ENCODE data around the gene GDF7. TPM values are rescaled to one million over a fixed set of nuclear protein-coding genes. Genes with fewer than 3 reads are reported as not detected.

The GDF7 gene
- total and polyA plus RNA-seq, 4 donors, result 0.89 to 7.2 (median 3.3) TPM

DNA sequence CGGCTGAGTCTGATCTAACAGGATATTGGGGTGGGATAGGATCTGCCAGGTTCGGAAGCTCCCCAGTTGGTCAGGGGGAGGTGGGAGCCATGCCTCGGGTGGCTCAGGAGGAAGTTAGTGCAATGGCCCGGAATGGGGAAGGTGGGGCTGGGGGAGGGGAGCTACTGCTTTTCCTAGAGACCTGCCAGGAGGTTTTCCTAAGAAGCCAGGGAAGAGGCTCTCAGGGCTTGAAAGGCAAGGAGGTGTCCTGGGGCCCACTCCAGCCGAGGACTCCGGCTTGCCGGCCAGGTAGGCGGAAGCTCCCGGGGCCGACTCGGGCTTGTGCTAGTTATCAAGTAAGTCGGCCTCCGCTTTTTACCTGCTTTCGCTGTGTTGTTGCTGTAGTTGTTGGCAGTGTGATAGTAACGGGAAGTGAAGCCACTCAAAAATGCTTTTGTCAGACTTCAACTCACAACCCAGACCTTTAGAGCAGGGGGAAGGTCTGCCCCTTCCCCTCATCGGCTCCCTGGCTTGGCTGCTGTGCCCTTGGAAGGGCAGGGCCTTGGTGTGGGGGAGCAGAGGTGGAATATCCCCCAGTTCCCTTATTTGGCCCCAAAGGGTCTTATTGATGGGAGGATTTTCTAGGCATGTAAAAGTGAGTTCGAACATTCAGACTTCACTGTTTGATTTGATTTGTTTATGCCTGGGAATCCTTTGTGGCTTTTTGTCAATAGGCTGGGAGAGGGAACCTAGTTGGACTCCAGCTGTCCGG lies 5.4 kb downstream of the GDF7 start:
- Histone ChIP-seq H3K9me3 (ENCODE audit: control insufficient read depth in 4 of 4, low read length in 3 of 4) (no peaks in the 10 kb centered on the region), H3K4me1 (ENCODE audit: control insufficient read depth in 4 of 4, insufficient read depth in 4 of 4, low read length in 3 of 4) (peaks cover 20 to 45% (median 35%) of the 10 kb centered on the region in 4 donors), H3K27ac (ENCODE audit: low read depth in 1 of 2, low read length in 2 of 2) (no peak overlapping the region), H3K9ac (ENCODE audit: low read depth in 1 of 2, low read length in 2 of 2) (no peak overlapping the region), H3K27me3 (ENCODE audit: control insufficient read depth in 4 of 4, insufficient read depth in 4 of 4, low read length in 3 of 4) (no peaks in the 10 kb centered on the region), H3K36me3 (ENCODE audit: control insufficient read depth in 4 of 4, insufficient read depth in 3 of 4, low read depth in 1 of 4, low read length in 3 of 4) (peaks cover 3% of the 10 kb centered on the region in 4 donors), H3K4me3 (ENCODE audit: low read depth in 1 of 3, low read length in 3 of 3) (no peak overlapping the region)
- TF ChIP-seq, protein P1, sequence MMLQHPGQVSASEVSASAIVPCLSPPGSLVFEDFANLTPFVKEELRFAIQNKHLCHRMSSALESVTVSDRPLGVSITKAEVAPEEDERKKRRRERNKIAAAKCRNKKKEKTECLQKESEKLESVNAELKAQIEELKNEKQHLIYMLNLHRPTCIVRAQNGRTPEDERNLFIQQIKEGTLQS (IDR thresholded peaks at IDR 0.05), result no peak
- TF ChIP-seq, protein P2, sequence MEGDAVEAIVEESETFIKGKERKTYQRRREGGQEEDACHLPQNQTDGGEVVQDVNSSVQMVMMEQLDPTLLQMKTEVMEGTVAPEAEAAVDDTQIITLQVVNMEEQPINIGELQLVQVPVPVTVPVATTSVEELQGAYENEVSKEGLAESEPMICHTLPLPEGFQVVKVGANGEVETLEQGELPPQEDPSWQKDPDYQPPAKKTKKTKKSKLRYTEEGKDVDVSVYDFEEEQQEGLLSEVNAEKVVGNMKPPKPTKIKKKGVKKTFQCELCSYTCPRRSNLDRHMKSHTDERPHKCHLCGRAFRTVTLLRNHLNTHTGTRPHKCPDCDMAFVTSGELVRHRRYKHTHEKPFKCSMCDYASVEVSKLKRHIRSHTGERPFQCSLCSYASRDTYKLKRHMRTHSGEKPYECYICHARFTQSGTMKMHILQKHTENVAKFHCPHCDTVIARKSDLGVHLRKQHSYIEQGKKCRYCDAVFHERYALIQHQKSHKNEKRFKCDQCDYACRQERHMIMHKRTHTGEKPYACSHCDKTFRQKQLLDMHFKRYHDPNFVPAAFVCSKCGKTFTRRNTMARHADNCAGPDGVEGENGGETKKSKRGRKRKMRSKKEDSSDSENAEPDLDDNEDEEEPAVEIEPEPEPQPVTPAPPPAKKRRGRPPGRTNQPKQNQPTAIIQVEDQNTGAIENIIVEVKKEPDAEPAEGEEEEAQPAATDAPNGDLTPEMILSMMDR (IDR thresholded peaks at IDR 0.05; ENCODE audit: low read depth, low read length, missing input control), result no peak
- TF ChIP-seq SP1 (IDR thresholded peaks at IDR 0.05) (no peak), HNF4A (conservative IDR thresholded peaks at IDR 0.05) (no peak), RXRA (IDR thresholded peaks at IDR 0.05) (no peak), FOXA2 (IDR thresholded peaks at IDR 0.05) (no peak), TAF1 (conservative IDR thresholded peaks at IDR 0.05) (no peak), GABPA (IDR thresholded peaks at IDR 0.05 in 1 of 2, conservative IDR thresholded peaks at IDR 0.05 in 1 of 2) (no peak), HNF4G (IDR thresholded peaks at IDR 0.05) (no peak), NR2F2 (IDR thresholded peaks at IDR 0.05) (no peak), JUND (IDR thresholded peaks at IDR 0.05) (no peak)
- TF ChIP-seq, protein P3, sequence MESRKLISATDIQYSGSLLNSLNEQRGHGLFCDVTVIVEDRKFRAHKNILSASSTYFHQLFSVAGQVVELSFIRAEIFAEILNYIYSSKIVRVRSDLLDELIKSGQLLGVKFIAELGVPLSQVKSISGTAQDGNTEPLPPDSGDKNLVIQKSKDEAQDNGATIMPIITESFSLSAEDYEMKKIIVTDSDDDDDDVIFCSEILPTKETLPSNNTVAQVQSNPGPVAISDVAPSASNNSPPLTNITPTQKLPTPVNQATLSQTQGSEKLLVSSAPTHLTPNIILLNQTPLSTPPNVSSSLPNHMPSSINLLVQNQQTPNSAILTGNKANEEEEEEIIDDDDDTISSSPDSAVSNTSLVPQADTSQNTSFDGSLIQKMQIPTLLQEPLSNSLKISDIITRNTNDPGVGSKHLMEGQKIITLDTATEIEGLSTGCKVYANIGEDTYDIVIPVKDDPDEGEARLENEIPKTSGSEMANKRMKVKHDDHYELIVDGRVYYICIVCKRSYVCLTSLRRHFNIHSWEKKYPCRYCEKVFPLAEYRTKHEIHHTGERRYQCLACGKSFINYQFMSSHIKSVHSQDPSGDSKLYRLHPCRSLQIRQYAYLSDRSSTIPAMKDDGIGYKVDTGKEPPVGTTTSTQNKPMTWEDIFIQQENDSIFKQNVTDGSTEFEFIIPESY (IDR thresholded peaks at IDR 0.05), result no peak
- TF ChIP-seq, protein P4, sequence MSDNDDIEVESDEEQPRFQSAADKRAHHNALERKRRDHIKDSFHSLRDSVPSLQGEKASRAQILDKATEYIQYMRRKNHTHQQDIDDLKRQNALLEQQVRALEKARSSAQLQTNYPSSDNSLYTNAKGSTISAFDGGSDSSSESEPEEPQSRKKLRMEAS (IDR thresholded peaks at IDR 0.05), result no peak
- DNase-seq (ENCODE audit: low spot score), result no peak
- 73% methylated on average over 18 of the region's 18 CpGs for WGBS

DNA sequence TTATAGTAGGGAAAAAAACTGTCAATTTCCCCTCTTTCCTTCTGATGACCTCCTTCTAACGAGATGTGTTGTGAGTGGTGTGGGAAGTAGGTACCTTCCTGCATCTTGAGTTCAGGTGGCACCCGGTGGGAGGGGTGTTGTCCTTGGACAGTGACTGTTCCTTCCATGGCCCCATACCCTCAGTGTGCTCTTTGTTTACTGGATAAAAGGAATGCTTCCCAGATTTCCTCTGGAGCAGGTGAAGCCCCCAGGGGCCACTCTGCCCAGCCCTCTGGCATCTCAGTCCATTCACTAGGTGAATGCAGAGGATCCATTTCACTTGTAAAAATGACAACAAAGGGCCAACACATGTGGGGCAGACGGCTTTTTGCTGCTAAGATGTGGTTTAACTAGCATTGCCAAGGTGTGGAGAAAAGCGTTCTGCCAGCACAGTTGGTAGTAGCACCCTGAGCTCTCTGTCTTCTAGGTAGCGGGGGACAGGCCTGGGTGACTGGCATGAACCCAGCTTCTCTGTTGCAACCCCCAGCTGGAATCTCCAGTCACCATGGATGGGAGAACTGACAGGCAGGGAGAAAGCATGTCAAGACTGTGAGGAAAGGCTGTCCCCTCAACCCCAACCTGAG lies 6.9 kb downstream of the GDF7 start:
- peaks cover 3% of the 10 kb centered on the region in 4 donors for H3K36me3 ChIP-seq (ENCODE audit: control insufficient read depth in 4 of 4, insufficient read depth in 3 of 4, low read depth in 1 of 4, low read length in 3 of 4)
- peaks cover 21 to 41% (median 29%) of the 10 kb centered on the region in 4 donors for H3K4me1 ChIP-seq (ENCODE audit: control insufficient read depth in 4 of 4, insufficient read depth in 4 of 4, low read length in 3 of 4)
- no peak overlapping the region for H3K9ac ChIP-seq (ENCODE audit: low read depth in 1 of 2, low read length in 2 of 2)
- no peak for DNase-seq (ENCODE audit: low spot score)
- H3K27ac ChIP-seq (ENCODE audit: low read depth in 1 of 2, low read length in 2 of 2), result peak overlapping the region; percentile 16 to 78
- no peak overlapping the region for H3K4me3 ChIP-seq (ENCODE audit: low read depth in 1 of 3, low read length in 3 of 3)
- TF ChIP-seq, protein P2 (IDR thresholded peaks at IDR 0.05; ENCODE audit: low read depth, low read length, missing input control), result no peak
- no peak for TF ChIP-seq TAF1 (conservative IDR thresholded peaks at IDR 0.05)
- TF ChIP-seq RXRA (IDR thresholded peaks at IDR 0.05), result no peak
- TF ChIP-seq, protein P5, sequence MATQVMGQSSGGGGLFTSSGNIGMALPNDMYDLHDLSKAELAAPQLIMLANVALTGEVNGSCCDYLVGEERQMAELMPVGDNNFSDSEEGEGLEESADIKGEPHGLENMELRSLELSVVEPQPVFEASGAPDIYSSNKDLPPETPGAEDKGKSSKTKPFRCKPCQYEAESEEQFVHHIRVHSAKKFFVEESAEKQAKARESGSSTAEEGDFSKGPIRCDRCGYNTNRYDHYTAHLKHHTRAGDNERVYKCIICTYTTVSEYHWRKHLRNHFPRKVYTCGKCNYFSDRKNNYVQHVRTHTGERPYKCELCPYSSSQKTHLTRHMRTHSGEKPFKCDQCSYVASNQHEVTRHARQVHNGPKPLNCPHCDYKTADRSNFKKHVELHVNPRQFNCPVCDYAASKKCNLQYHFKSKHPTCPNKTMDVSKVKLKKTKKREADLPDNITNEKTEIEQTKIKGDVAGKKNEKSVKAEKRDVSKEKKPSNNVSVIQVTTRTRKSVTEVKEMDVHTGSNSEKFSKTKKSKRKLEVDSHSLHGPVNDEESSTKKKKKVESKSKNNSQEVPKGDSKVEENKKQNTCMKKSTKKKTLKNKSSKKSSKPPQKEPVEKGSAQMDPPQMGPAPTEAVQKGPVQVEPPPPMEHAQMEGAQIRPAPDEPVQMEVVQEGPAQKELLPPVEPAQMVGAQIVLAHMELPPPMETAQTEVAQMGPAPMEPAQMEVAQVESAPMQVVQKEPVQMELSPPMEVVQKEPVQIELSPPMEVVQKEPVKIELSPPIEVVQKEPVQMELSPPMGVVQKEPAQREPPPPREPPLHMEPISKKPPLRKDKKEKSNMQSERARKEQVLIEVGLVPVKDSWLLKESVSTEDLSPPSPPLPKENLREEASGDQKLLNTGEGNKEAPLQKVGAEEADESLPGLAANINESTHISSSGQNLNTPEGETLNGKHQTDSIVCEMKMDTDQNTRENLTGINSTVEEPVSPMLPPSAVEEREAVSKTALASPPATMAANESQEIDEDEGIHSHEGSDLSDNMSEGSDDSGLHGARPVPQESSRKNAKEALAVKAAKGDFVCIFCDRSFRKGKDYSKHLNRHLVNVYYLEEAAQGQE (IDR thresholded peaks at IDR 0.05), result no peak
- no peak for TF ChIP-seq JUND (IDR thresholded peaks at IDR 0.05)
- WGBS, result 90% methylated on average over 5 of the region's 5 CpGs
- H3K9me3 ChIP-seq (ENCODE audit: control insufficient read depth in 4 of 4, low read length in 3 of 4), result no peaks in the 10 kb centered on the region
- H3K27me3 ChIP-seq (ENCODE audit: control insufficient read depth in 4 of 4, insufficient read depth in 4 of 4, low read length in 3 of 4), result no peaks in the 10 kb centered on the region
